Esophagus (tissue), 2 donors: ENCODE data around the gene ACAP1. TPM values are rescaled to one million over a fixed set of nuclear protein-coding genes. Genes with fewer than 3 reads are reported as not detected.
A peak's percentile ranks its signal among the peaks of the same experiment; 100 is the strongest.

Experiments
- H3K27ac ChIP-seq, 2 donors: one replicate each; pipeline ENCODE4 v1.5.1; 2013; ENCODE audit warnings: low read depth in 2 of 2, mild to moderate bottlenecking in 2 of 2, inconsistent platforms in 1 of 2, low read length in 1 of 2, moderate library complexity in 1 of 2
- H3K27me3 ChIP-seq, 2 donors: one replicate each; pipeline ENCODE4 v1.6.1; 2013; ENCODE audit warnings: low read length in 2 of 2, control low read depth in 1 of 2, mild to moderate bottlenecking in 1 of 2; ENCODE audit not compliant: insufficient read depth in 2 of 2, control insufficient read depth in 1 of 2
- H3K36me3 ChIP-seq, 2 donors: one replicate each; pipeline ENCODE4 v1.6.1; 2013; ENCODE audit warnings: low read length in 1 of 2; ENCODE audit not compliant: control insufficient read depth in 2 of 2, insufficient read depth in 2 of 2
- H3K4me1 ChIP-seq, 2 donors: one replicate each; pipeline ENCODE4 v1.6.1; 2013; ENCODE audit warnings: low read length in 1 of 2; ENCODE audit not compliant: control insufficient read depth in 2 of 2, insufficient read depth in 2 of 2
- H3K4me3 ChIP-seq, 2 donors: one replicate each; pipeline ENCODE4 v1.5.1; 2013; ENCODE audit warnings: low read length in 2 of 2, mild to moderate bottlenecking in 2 of 2, low read depth in 1 of 2, moderate library complexity in 1 of 2
- H3K9me3 ChIP-seq, 2 donors: one replicate each; pipeline ENCODE4 v1.6.1; 2013; ENCODE audit warnings: mild to moderate bottlenecking in 2 of 2, low read depth in 1 of 2, low read length in 1 of 2, moderate library complexity in 1 of 2; ENCODE audit not compliant: control insufficient read depth in 2 of 2, insufficient read depth in 1 of 2
- WGBS, 2 donors: extraction: QIAGEN DNeasy Blood & Tissue Kit; methylation state at CpG; one replicate each; pipeline ENCODE4 v1.1.7; 2013; 5-methylcytosine and 5-hydroxymethylcytosine counted together
- polyA plus RNA-seq, 2 donors: library from polyadenylated mRNA; stranded (reverse); fragments of 200-250 nt; gene quantifications; one replicate each; pipeline ENCODE4 v1.2.3, GENCODE V29; 2013
- donor health status: healthy with polysubstance abuse.
- donor health status: Bipolar disorder and iron deficiency.

Gene ACAP1
- polyA plus RNA-seq, 2 donors = 5.3 to 9.7 TPM

GRCh38 chr17:7392696-7393612 lies 56.6 kb downstream of the ACAP1 start:
- Histone ChIP-seq H3K36me3 (peaks cover 18 to 28% of the 10 kb centered on the region in 2 donors), H3K9me3 (no peaks in the 10 kb centered on the region), H3K4me3 (peak overlapping the region; percentile 72 to 82), H3K27ac (peak overlapping the region; percentile 3 to 47), H3K27me3 (no peaks in the 10 kb centered on the region), H3K4me1 (peaks cover 6 to 10% of the 10 kb centered on the region in 2 donors)
- 69 to 71% methylated on average over 28 to 42 of the region's 42 CpGs for whole genome bisulfite sequencing, 2 donors

- H3K4me1 ChIP-seq = peaks cover 6 to 10% of the 10 kb centered on the region in 2 donors
- peak overlapping the region; percentile 94 to 97 for H3K27ac ChIP-seq
- H3K9me3 ChIP-seq = no peaks in the 10 kb centered on the region
- peaks cover 16 to 19% of the 10 kb centered on the region in 2 donors for H3K36me3 ChIP-seq
- peak overlapping the region; percentile 72 to 82 for H3K4me3 ChIP-seq
- WGBS, 2 donors = 3 to 7% methylated on average over 42 to 48 of the region's 48 CpGs
- H3K27me3 ChIP-seq = no peaks in the 10 kb centered on the region
Measured at GRCh38 chr17:7393613-7394451, 57.5 kb downstream of the ACAP1 start.

- Histone ChIP-seq H3K4me3 (peak within 1 kb of the TSS; percentile 72 to 82), H3K9me3 (no peaks in the 10 kb centered on the region), H3K27ac (peak within 1 kb of the TSS; percentile 94 to 97), H3K4me1 (peaks cover 6 to 10% of the 10 kb centered on the region in 2 donors), H3K27me3 (no peaks in the 10 kb centered on the region), H3K36me3 (peaks cover 12 to 13% of the 10 kb centered on the region in 2 donors)
- 0 to 1% methylated on average over 52 to 71 of the region's 71 CpGs for WGBS, 2 donors
Measured at GRCh38 chr17:7394452-7395191, 58.3 kb downstream of the ACAP1 start, which contains the start of gene PLSCR3. PLSCR3 (minus strand) TSS chr17:7394525; CDS start chr17:7394110, 415 bp downstream.

- Histone ChIP-seq H3K4me1 (peaks cover 6 to 7% of the 10 kb centered on the region in 2 donors), H3K27ac (no peak overlapping the region), H3K9me3 (no peaks in the 10 kb centered on the region), H3K27me3 (no peaks in the 10 kb centered on the region), H3K36me3 (peaks cover 0 to 2% of the 10 kb centered on the region in 2 donors), H3K4me3 (no peak overlapping the region)
- 84 to 92% methylated on average over 4 of the region's 4 CpGs for WGBS, 2 donors
Measured at GRCh38 chr17:7396147-7396546, 59.8 kb downstream of the ACAP1 start.

GRCh38 chr17:7398612-7399011 lies 62.3 kb downstream of the ACAP1 start:
- H3K4me1 ChIP-seq = peaks cover 3 to 6% of the 10 kb centered on the region in 2 donors
- no peaks in the 10 kb centered on the region for H3K27me3 ChIP-seq
- H3K4me3 ChIP-seq = no peak overlapping the region
- no peak overlapping the region for H3K27ac ChIP-seq
- H3K36me3 ChIP-seq = no peaks in the 10 kb centered on the region
- H3K9me3 ChIP-seq = no peaks in the 10 kb centered on the region
- 87 to 89% methylated on average over 2 of the region's 2 CpGs for WGBS, 2 donors

Other genes with a start within 250 kb of the ACAP1 start
- under 1 TPM; 0.24 to 1.00 TPM for gene ASGR2, start 221.7 kb upstream of the ACAP1 start, polyA plus RNA-seq
- gene ASGR1, start 157.2 kb upstream of the ACAP1 start, polyA plus RNA-seq = 1 to 10 TPM in 1 of 2 donors, under 1 TPM in 1; 0.84 to 2.0 TPM
- 10 to 100 TPM in 1 of 2 donors, 1 to 10 TPM in 1; 3.2 to 11.8 TPM for gene DLG4, start 116.7 kb upstream of the ACAP1 start, polyA plus RNA-seq
- 100 to 1,000 TPM; 484 to 979 TPM for gene ACADVL, start 116.6 kb upstream of the ACAP1 start, polyA plus RNA-seq
- 10 to 100 TPM; 20.8 to 32.2 TPM for gene DVL2, start 102.0 kb upstream of the ACAP1 start, polyA plus RNA-seq
- gene PHF23, start 97.1 kb upstream of the ACAP1 start, polyA plus RNA-seq = 10 to 100 TPM; 22.4 to 29.6 TPM
- gene GABARAP, start 94.1 kb upstream of the ACAP1 start, polyA plus RNA-seq = 100 to 1,000 TPM; 354 to 393 TPM
- 10 to 100 TPM; 42.4 to 58.5 TPM for gene CTDNEP1, start 84.8 kb upstream of the ACAP1 start, polyA plus RNA-seq
- gene ELP5, start 84.3 kb upstream of the ACAP1 start, polyA plus RNA-seq = 10 to 100 TPM; 14.7 to 39.0 TPM
- gene CLDN7, start 74.1 kb upstream of the ACAP1 start, polyA plus RNA-seq = 100 to 1,000 TPM; 271 to 275 TPM
- 1 to 10 TPM; 5.4 to 7.6 TPM for gene SLC2A4, start 54.8 kb upstream of the ACAP1 start, polyA plus RNA-seq
- gene YBX2, start 41.9 kb upstream of the ACAP1 start, polyA plus RNA-seq = 10 to 100 TPM in 1 of 2 donors, 1 to 10 TPM in 1; 2.8 to 13.0 TPM
- 100 to 1,000 TPM; 597 to 599 TPM for gene EIF5A, start 28.9 kb upstream of the ACAP1 start, polyA plus RNA-seq
- gene GPS2, start 21.2 kb upstream of the ACAP1 start, polyA plus RNA-seq = 10 to 100 TPM; 54.5 to 56.5 TPM
- 10 to 100 TPM; 15.7 to 32.1 TPM for gene NEURL4, start 7.2 kb upstream of the ACAP1 start, polyA plus RNA-seq
- 10 to 100 TPM; 39.3 to 75.9 TPM for gene KCTD11, start 15.6 kb downstream of the ACAP1 start, polyA plus RNA-seq
- under 1 TPM in 1 of 2 donors, not detected in 1; 0.18 TPM for gene TMEM95, start 18.6 kb downstream of the ACAP1 start, polyA plus RNA-seq
- 1 to 10 TPM; 6.1 to 9.3 TPM for gene TNK1, start 44.6 kb downstream of the ACAP1 start, polyA plus RNA-seq
- gene PLSCR3, start 58.0 kb downstream of the ACAP1 start, polyA plus RNA-seq = 10 to 100 TPM; 24.7 to 31.0 TPM
- gene TMEM256, start 67.6 kb downstream of the ACAP1 start, polyA plus RNA-seq = 100 to 1,000 TPM; 105 to 158 TPM
- gene NLGN2, start 71.3 kb downstream of the ACAP1 start, polyA plus RNA-seq = 1 to 10 TPM; 4.2 to 5.5 TPM
- gene SPEM1, start 83.8 kb downstream of the ACAP1 start, polyA plus RNA-seq = not detected
- gene SPEM2, start 89.1 kb downstream of the ACAP1 start, polyA plus RNA-seq = not detected
- gene SPEM3, start 92.3 kb downstream of the ACAP1 start, polyA plus RNA-seq = not detected
- 1 to 10 TPM; 6.8 to 9.8 TPM for gene TMEM102, start 98.9 kb downstream of the ACAP1 start, polyA plus RNA-seq
- gene FGF11, start 103.0 kb downstream of the ACAP1 start, polyA plus RNA-seq = 10 to 100 TPM in 1 of 2 donors, 1 to 10 TPM in 1; 5.6 to 16.5 TPM
- gene CHRNB1, start 108.5 kb downstream of the ACAP1 start, polyA plus RNA-seq = 1 to 10 TPM; 7.0 to 7.4 TPM
- 10 to 100 TPM; 15.5 to 19.1 TPM for gene ZBTB4, start 143.1 kb downstream of the ACAP1 start, polyA plus RNA-seq
- under 1 TPM in 1 of 2 donors, not detected in 1; 0.01 TPM for gene SLC35G6, start 144.9 kb downstream of the ACAP1 start, polyA plus RNA-seq
- gene POLR2A, start 147.8 kb downstream of the ACAP1 start, polyA plus RNA-seq = 10 to 100 TPM; 33.8 to 56.6 TPM
- gene TNFSF12, start 212.5 kb downstream of the ACAP1 start, polyA plus RNA-seq = 10 to 100 TPM in 1 of 2 donors, 1 to 10 TPM in 1; 8.0 to 13.0 TPM
- gene TNFSF13, start 222.2 kb downstream of the ACAP1 start, polyA plus RNA-seq = 1 to 10 TPM; 5.4 to 5.6 TPM
- 10 to 100 TPM; 21.6 to 33.6 TPM for gene SENP3, start 225.4 kb downstream of the ACAP1 start, polyA plus RNA-seq
- gene CD68, start 243.1 kb downstream of the ACAP1 start, polyA plus RNA-seq = 10 to 100 TPM; 30.5 to 62.4 TPM
- gene MPDU1, start 247.3 kb downstream of the ACAP1 start, polyA plus RNA-seq = 10 to 100 TPM; 56.9 to 60.0 TPM